ENCODE data around the gene SRPX2.

GRCh38 chrX:100654261-100654660 lies 10.3 kb downstream of the SRPX2 start:
- TF ChIP-seq, protein P1, sequence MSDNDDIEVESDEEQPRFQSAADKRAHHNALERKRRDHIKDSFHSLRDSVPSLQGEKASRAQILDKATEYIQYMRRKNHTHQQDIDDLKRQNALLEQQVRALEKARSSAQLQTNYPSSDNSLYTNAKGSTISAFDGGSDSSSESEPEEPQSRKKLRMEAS (IDR thresholded peaks at IDR 0.05) = peak; percentile 65
- TF ChIP-seq CTCF (IDR thresholded peaks at IDR 0.05 in 2 of 3, conservative IDR thresholded peaks at IDR 0.05 in 1 of 3; ENCODE audit: borderline replicate concordance in 1 of 3, insufficient read depth in 1 of 3, low read depth in 2 of 3, low read length in 2 of 3) = peak; percentile 5 to 29 (median 23); a peak in 3 of 6 replicates

Data from HCT116 (cell line).